Keratinocyte (primary cell): ENCODE results near the gene RASSF6.

Source experiments
- EZH2 ChIP-seq: IDR thresholded peaks from one replicate; pipeline ENCODE4 v1.6.1; 2012; ENCODE audit warnings: inconsistent platforms, mild to moderate bottlenecking, low read length, moderate library complexity
- TF ChIP-seq, protein P1 (sequence below), 3 experiments: IDR thresholded peaks in 1 of 3; conservative IDR thresholded peaks in 1 of 3; optimal IDR thresholded peaks in 1 of 3; 2 replicates in 2 of 3; 3 replicates in 1 of 3; pipeline versions ENCODE3 to v1.5.1; 2011; ENCODE audit warnings: low read length in 3 of 3, mild to moderate bottlenecking in 3 of 3, moderate library complexity in 2 of 3, control low read depth in 1 of 3, inconsistent platforms in 1 of 3; ENCODE audit not compliant: insufficient read depth in 2 of 3; ENCODE audit errors: extremely low read depth in 1 of 3

GRCh38 chr4:73599182-73599581, 21.1 kb downstream of the RASSF6 start:
- TF ChIP-seq, protein P1, sequence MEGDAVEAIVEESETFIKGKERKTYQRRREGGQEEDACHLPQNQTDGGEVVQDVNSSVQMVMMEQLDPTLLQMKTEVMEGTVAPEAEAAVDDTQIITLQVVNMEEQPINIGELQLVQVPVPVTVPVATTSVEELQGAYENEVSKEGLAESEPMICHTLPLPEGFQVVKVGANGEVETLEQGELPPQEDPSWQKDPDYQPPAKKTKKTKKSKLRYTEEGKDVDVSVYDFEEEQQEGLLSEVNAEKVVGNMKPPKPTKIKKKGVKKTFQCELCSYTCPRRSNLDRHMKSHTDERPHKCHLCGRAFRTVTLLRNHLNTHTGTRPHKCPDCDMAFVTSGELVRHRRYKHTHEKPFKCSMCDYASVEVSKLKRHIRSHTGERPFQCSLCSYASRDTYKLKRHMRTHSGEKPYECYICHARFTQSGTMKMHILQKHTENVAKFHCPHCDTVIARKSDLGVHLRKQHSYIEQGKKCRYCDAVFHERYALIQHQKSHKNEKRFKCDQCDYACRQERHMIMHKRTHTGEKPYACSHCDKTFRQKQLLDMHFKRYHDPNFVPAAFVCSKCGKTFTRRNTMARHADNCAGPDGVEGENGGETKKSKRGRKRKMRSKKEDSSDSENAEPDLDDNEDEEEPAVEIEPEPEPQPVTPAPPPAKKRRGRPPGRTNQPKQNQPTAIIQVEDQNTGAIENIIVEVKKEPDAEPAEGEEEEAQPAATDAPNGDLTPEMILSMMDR (optimal IDR thresholded peaks at IDR 0.05 in 1 of 3, IDR thresholded peaks at IDR 0.05 in 1 of 3, conservative IDR thresholded peaks at IDR 0.05 in 1 of 3; ENCODE audit: extremely low read depth in 1 of 3, insufficient read depth in 2 of 3, low read length in 3 of 3), result no peak
- TF ChIP-seq EZH2, result no peak
